Activated CD4-positive, CD25-positive, alpha-beta regulatory T cell (primary cell): ENCODE results near the gene TUBA1C.

Experiments used
- DNase-seq, 4 experiments: peaks; one replicate each; lab custom pipeline; 2025; lab: John Stamatoyannopoulos, UW

Gene TUBA1C

GRCh38 chr12:49283541-49284429, 18.9 kb downstream of the TUBA1C start:
- no peak for DNase-seq

GRCh38 chr12:49284672-49285071, 19.8 kb downstream of the TUBA1C start:
- no peak for DNase-seq

DNA sequence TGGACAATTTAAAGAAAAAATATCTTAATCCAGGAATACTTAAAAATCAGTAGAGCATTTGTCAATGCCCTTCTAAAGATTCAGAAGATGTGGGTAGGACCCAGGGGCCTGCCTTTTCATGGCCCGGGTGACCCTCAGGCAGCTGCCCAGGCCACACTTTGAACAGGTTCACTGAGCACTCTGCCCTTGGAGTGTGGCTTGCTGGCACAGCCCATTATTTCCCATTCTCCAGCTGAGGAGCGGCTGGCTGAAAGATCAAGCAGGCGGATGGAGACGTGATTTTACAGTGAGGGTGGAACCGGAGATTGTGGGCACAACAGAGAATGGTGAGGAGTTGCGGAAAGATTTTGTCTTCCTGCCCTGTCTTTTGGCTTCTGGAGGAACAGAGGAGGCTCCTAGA, 23.0 kb downstream of the TUBA1C start:
- no peak for DNase-seq

- DNase-seq, result peak; percentile 27 to 53 (median 40)
Observed at GRCh38 chr12:49288412-49288853, 23.6 kb downstream of the TUBA1C start.

GRCh38 chr12:49288922-49289555, 24.2 kb downstream of the TUBA1C start:
- no peak for DNase-seq

- no peak for DNase-seq
Observed at GRCh38 chr12:49292729-49293055, 27.8 kb downstream of the TUBA1C start.

GRCh38 chr12:49293056-49293956, 28.4 kb downstream of the TUBA1C start:
- no peak for DNase-seq

DNA sequence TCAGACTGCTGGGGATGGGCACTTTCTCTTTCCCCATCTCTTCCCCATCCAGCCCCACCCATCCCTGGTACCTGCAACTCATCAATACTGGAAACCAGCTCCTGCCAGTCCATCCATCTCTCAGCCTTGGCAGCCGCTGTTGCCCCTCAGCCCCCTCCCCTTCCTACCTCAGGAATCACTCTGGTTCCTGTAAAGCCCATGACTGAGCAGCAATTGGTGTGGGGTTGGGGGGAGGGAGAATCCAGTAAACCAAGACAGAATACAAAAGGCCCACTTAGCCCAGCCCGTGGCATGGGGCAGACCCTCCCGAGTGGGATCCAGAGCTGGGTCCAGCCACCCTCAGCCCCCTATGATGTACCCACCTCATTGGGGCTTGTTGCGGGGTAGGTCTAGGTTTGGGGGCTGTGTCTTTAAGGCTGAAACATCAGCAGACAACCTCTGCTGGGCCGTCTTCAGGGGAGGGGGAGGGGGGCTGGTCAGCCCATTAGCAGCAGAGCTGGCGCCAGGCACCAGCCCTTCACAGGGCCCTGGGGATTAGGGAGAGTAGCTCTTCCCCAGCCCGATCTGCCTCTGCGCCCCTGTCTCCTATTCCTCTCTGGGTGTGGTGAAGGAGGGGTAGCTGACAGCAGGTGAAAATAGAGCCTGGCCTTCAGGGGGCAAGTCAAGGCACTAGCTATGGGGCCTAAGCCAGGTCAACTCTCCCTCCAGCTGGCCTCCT, 29.4 kb downstream of the TUBA1C start:
- DNase-seq, result no peak

GRCh38 chr12:49294804-49295081, 29.9 kb downstream of the TUBA1C start:
- no peak for DNase-seq

DNA sequence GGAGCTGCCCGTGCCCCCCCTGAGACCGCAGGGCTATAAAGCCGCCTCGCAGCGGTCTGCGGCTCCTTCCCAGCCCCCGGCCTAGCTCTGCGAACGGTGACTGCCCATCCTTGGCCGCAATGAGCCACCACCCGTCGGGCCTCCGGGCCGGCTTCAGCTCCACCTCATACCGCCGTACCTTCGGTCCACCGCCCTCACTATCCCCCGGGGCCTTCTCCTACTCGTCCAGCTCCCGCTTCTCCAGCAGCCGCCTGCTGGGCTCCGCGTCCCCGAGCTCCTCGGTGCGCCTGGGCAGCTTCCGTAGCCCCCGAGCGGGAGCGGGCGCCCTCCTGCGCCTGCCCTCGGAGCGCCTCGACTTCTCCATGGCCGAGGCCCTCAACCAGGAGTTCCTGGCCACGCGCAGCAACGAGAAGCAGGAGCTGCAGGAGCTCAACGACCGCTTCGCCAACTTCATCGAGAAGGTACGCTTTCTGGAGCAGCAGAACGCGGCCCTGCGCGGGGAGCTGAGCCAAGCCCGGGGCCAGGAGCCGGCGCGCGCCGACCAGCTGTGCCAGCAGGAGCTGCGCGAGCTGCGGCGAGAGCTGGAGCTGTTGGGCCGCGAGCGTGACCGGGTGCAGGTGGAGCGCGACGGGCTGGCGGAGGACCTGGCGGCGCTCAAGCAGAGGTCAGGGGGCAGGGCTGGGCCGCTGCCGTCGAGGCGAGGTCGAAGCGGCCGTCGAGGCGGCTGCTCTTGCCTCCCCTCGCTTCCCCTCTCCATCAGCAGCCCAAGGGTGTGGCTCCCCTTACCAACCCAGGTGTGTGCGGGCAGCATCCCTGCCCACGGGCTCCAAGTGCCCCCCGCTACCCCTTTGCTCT, 30.4 kb downstream of the TUBA1C start, which contains the start of gene PRPH:
Gene PRPH (plus strand): TSS at position 66 of the 855 bp plus-strand sequence. CDS start 54 bp downstream, at position 120.
- DNase-seq, result no peak

- peak; percentile 21 to 38 (median 30) for DNase-seq
Observed at GRCh38 chr12:49296034-49296835, 31.4 kb downstream of the TUBA1C start.

- DNase-seq, result peak in 1 of 4 experiments; percentile 22
Observed at GRCh38 chr12:49296836-49297694, 32.2 kb downstream of the TUBA1C start.

GRCh38 chr12:49297695-49298060, 32.8 kb downstream of the TUBA1C start:
- DNase-seq, result no peak

- DNase-seq, result no peak
Observed at GRCh38 chr12:49298160-49298559, 33.3 kb downstream of the TUBA1C start.

DNA sequence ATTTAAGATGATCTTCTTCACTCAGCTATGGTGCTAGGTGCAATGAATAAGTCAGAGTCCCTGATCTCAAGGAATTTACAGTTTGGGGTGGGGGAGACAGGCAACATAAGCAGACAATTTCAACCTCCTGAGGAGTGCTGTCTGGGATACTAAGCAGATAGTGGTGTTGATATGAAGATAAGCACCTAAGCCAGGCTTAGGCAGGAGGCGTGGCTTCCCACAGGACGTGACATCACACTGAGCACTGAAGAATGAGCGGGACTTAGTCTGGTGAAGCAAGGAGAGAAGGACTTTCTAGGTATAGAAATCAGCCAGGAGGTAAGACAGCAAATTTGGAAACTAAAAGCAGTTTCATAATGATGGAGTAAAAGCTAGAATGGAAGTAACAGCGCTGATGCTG, 36.9 kb downstream of the TUBA1C start:
- DNase-seq, result no peak

DNA sequence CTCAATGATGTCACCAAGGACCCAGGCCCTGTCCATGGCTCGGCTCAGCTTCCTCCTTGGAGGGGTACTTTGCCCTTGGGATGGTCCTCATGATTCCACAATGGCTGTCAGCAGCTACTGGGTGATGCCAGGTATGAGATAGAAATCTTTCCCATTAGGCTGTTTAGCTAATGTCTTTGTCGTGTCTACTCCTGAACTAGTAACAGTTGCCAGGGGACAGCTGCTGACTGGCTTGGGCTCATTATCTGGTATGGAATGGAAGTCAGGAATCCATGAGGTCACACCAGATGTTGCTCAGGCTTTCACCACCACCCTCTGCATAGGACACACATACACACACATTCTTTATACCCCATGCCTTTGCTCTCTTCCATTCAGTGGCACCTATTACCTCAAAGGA, 39.3 kb downstream of the TUBA1C start:
- DNase-seq, result no peak

GRCh38 chr12:49305762-49306510, 41.1 kb downstream of the TUBA1C start:
- DNase-seq, result no peak

DNA sequence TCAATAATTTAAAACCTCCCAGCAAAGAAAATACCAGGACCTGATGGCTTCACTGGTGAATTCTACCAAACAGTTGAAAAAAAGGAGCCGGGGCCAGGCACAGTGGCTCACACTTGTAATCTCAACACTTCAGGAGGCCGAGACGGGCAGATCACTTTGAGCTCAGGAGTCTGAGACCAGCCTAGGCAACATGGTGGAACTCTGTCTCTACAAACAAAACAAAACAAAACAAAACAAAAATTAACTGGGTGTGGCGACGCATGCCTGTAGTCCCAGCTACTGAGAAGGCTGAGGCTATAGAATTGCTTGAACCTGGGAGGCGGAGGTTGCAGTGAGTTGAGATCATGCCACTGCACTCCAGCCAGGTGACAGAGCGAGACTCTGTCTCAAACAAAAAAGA, 44.5 kb downstream of the TUBA1C start:
- no peak for DNase-seq
